HG03432 (cell line): ENCODE results near the gene P3H1.
"Not testable (repeated sequence)": the region's sequence is repeated elsewhere in the genome, so short reads cannot be mapped to it uniquely, and the experiment has no call there.

Source experiments
- ATAC-seq: cut with Tn5 transposase; IDR thresholded peaks from one replicate; pipeline ENCODE4 v1.9.1; 2021; ENCODE audit warnings: mild to moderate bottlenecking, moderate library complexity; ENCODE audit not compliant: unreplicated experiment

Gene P3H1

DNA sequence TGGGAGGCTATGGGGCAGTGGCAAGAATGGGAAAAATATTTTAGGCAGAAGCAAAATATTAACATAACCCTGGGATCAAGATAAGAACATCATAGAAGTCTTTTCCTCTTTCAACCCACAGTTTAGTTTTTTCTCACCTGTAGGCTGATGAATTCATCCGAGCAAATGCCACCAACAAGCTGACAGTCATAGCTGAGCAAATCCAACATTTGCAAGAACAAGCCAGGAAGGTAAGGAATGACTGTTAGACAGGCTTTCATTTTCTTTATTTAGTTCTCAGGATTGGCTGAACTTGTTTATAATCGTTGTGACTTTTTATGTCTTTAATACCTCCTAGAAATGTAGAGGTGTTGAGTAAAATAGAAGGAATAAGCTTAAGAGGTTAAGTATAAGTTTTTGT, 6.6 kb upstream of the P3H1 start:
- no peak for ATAC-seq

DNA sequence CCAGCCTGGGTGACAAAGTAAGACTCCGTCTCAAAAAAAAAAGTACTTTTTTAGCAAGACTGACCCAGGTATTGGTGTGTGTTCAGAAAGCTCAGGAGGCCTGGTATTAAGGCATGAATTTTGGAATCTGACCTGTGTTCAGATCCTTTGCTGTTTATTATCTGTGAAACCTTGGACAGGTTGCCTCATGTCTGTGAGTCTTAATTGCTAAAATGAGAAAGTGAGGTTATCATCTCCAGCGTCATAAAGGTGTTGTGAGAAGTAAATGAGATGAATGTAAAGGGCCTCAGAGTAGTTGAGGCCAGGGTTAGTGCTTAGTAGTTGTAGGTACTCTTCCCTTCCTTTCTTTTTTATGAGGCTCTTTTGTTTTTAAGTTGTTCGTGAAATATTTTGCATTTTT, 3.0 kb upstream of the P3H1 start:
- no peak for ATAC-seq

DNA sequence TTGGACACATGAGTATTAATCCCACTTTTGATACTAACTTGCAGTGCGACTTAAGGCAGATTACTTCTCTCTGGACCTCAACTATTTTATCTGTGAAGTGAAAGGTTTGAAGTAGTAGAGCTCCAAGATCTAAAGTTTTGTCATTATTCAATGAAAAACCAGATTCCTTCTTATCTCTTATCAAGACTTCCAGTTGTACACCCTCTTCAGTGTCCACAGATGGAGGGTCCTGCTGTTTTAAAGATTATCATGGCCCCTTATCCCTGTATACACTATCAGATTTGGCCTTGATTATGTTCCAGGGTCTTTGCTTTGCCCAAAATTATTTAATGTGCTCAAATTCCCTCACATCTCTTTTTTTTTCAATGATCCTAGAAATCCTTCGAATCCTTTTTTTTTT, 1.3 kb upstream of the P3H1 start:
- no peak for ATAC-seq

DNA sequence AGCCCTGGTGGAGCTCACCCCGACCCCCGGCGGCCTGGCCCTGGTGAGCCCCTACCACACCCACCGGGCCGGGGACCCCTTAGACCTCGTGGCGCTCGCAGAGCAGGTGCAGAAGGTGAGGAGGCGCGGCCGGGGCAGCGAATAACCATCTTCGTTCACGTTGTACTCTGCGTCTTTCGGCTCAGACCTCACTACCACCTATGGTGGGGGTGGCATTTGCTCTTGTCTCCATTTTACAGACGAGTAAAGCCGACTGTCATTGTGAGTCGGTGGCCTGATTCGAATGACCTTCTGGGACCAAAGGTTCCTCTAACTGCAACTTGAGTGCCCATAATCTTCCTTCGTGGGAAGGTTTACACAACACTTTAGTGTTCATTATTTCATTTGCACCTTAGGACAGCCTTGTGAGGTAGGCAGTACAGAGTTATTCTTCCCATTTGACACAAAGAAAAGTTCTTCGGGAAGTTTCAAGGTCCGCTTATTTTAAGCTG, 727 bp upstream of the P3H1 start:
- peak; percentile 18 for ATAC-seq

DNA sequence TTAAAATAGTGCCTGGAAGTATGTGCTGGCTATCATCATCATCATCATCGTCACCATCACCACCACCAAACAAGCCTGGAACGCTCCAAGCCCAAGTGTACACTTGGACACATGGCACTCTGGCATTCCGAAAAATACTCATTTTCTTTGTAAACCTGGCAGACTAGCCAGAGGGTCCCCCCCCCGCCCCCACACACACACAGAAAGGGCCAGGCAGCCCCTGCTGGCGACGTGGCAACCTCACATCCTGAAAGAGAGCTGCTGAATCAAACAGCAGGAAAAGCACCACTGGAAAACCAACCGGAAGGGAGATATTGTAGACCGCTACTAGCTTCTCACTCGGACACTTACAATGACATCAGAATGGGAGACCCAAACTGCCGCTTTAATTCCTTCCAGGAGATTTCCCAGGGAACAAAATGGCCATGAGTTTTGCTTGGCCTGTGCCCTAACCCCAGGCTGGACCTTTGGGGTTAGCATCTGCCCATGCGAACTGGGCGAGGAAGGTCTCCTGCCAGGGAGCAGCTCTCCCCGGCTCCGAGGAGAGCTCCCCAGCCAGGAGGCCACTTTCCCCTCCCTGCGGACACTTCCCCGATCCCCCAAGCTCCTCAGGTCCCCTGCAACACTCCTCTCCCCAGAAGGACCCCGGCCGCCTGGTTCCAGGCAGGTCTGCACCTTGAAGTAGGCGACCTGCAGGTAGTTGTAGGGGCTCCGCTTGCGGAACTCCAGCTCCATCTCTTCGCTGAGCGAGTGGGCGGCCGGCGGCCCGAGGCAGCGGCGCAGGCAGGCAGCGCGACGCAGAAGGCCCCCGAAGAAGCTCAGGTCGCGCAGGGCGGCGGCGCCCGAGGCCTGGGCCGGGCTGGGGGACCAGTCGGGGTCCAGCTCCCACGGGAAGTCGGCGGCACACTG, 742 bp downstream of the P3H1 start:
- peak; percentile 27 for ATAC-seq

DNA sequence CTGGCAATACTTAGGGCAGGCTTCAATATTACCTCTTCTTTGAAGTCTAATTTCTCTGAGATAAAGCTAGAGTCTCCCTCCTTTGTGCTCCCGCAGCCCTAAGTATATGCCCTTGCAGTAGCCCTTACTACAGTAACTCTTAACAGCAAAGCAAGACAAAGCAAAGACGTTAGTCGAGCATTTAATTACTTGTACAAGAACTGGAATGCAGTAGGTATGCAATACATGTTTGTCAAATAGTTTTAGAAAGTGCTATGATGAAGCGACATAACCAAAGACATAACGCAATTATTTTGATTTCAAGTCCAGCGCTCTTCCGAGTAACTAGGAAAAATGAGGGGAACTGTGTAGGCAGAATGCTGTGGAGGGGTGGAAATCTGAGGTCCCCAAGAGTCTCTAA, 1.6 kb downstream of the P3H1 start:
- no peak for ATAC-seq

DNA sequence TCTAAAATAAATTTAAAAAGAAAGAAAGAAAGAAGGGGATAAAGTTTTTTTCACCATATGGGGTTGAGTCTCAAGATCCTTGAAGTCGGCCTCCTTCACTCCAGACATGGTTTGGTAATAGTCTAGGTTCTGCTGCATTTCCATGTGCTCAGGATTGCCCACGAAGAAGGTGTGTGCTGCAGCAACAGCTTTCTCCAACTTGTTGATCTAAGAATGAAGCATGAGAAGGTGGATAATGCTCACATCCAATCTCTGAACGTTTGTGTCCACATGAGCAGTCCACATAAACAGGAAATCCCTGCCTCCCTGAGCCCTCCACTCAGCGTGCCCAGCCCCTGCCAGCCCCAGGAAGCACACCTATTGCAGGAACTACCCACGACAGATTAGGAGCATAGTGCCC, 4.6 kb downstream of the P3H1 start:
- no peak for ATAC-seq

DNA sequence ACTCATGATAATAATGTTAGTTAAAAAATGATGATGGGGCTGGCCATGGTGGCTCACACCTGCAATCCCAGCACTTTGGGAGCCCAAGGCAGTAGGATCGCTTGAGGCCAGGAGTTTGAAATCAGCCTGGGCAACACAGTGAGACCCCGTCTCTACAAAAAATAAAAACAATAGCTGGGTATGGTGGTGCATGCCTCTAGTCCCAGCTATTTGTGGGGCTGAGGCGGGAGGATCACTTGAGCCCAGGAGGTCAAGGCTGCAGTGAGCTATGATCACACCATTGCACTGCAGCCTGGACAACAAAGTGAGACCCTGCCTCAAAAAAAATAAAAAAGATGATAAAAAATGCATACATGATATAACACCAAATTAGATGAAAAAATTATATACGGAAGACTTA, 5.3 kb downstream of the P3H1 start:
- ATAC-seq: no peak

DNA sequence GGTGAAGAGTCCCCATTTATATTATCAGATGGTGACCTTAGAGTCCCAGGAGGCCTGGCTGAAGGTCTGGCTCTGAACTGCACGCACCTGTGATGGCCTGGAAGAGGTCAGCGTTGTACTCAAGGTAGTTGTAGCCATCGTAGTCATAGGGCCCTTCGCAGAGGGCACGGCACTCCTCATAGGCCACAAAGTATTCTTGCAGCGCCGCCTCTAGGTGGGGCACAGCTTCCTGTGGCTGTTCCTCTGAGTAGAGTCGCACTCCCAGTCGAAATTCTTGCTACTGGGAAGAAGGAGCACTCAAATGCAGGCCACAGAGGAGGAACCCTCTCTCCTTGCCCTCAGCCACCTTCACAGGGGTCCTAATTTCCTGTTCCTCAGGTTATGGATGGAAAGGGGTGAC, 7.7 kb downstream of the P3H1 start:
- ATAC-seq: no peak

DNA sequence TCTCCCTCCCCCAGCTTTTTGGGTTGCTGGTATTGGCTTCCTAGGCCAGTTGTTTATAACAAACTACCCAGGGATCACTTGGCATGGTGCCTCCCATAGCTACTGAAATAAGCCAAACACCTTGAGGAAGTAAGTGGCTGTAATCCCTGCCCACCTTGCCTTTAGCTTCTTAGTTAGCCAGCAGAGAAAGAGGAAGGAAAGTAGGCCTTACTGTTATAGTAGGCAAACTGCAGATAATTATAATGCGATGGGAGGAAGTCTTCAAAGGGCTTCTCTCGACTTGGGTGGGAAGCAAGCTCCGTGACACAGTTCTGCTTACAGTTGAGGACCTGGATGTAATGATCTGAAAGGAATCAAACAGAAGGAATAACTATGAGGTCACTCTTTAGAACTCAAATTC, 8.2 kb downstream of the P3H1 start:
- no peak for ATAC-seq

- ATAC-seq: no peak
Measured at GRCh38 chr1:42757892-42758275, 8.9 kb downstream of the P3H1 start.

DNA sequence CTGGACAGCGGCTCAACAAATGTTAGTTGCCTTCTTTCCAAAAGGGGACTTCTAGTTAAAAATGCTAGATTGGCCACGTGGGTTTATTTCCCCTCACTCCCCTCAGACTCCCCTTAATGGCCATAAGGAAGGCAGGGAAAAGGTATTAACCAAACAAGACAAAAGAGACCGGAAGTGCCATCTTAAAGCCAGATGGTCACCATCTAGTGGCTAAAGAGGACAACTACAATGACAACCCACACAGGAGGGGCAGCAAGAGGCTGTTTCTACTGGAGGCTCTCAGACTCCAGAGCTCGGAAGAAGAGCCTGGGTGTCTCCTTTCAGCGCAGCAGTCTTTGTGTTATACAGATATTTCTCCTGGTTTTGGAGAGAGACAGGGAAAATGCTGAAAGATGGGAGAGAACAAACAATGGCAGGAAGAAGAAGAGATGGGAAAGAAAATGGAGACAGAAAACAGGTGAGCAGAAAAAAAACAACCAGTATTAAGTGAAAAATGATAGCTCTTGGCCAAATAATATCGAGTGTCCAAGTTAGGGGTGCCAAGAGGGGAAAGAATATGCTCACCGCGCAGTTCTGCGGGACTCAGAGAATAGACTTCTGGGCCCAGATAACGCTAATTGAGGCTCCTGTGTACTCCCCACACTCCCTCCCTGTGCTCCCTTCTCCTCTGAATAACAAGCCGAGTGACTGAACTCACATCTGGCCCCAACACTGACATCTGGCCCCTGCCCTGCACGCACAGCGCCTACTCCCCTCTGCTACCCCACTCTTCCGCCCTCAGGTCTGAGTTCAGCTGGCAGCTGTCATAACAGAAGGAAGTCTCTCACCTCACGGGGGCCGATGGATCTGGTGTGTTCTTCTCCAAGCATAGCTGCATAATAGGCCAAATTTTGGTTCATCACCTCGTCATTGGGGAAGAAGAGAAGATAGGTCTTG, 9.6 kb downstream of the P3H1 start:
- no peak for ATAC-seq

DNA sequence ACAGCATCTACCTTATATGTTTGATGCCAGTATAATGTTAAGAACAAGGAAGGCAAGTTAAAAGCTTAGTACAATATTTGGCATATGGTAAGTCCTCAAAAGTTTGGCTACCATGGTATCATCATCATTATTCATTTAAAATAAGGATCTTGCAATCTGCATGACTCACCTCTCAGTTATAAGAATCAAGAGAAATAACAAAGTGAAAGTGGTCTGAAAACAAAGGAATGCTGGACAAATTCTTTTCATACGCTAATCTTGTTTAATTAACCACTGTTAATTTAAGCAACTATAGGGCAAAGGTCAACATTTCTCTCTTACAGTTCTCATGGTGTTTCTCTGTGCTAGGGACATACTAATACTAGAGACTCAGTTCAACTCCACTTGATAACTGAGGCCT, 13.8 kb downstream of the P3H1 start:
- no peak for ATAC-seq

DNA sequence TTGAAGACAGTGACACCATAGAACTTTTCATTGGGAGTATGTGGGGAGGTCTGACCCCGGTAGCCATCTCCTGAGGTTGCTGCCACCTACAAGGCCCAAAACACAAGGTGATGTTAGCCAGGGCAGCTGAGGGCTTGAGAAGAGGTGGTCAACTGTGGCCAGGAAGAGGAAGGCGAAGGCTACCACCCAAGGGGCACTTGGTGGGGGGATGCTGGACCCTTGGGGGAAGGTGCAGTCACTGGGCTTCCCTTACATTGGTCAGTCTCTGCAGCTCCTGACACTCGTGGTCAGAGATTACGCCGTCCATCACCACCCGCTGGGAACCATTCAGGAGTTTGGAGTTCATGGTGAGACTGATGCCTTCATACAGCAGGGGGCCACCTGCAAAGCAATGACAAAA, 14.5 kb downstream of the P3H1 start:
- no peak for ATAC-seq

GRCh38 chr1:42751511-42752070, 15.2 kb downstream of the P3H1 start:
- not testable (repeated sequence) for ATAC-seq

DNA sequence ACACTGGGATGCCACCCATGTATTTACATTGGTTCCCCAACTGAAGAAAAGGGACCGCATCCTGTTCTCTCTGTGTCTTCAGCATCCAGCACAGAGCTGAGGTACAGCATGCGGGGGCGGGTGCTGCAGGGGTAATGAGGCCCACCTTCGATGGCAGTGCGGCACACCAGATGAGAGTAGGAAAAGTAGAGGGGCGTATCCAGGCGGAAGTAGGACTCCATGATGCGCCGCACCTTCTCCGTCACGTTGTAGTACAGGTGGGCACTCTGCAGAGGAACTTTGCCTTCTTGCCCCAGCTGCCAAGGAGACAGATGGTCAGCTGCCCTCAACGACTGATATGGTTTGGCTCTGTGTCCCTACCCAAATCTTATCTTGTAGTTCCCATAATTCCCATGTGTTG, 16.8 kb downstream of the P3H1 start:
- ATAC-seq: no peak

GRCh38 chr1:42748461-42749410, 18.1 kb downstream of the P3H1 start:
- no peak for ATAC-seq

- ATAC-seq: no peak
Measured at GRCh38 chr1:42748021-42748420, 18.8 kb downstream of the P3H1 start.

DNA sequence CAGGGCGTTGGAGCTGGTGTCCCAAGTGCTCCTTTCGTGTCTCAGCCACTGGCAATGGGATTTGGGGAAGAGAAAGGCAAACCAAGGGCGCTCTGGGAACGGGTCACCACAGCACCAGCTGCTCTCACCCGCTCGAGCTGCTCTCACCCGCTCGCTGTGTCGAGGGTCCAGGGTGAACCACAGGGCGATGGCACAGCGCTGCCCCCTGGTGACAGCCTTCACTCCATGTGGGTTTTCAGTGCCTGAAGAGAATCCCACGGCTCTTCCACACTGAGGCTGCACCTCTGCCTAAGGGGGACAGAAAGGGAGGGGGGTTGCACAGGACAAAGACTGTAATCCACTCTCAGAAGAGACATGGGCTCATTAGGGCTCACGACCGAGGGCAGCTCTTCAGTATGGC, 19.7 kb downstream of the P3H1 start:
- no peak for ATAC-seq

- ATAC-seq: no peak
Measured at GRCh38 chr1:42746436-42747105, 20.3 kb downstream of the P3H1 start.
